H9 (cell line): Measurements from ENCODE around the gene GNG3. TPM values are rescaled to one million over a fixed set of nuclear protein-coding genes. Genes with fewer than 3 reads are reported as not detected.

Experiments used
- DNase-seq: peaks from one replicate; pipeline ENCODE4 v3.0.0-alpha.2; 2017
- H2AFZ ChIP-seq: one replicate; pipeline ENCODE4 v1.6.1; 2013; ENCODE audit warnings: mild to moderate bottlenecking, low read length, control low read depth, moderate library complexity
- H2AK5ac ChIP-seq: 2 replicates; pipeline ENCODE4 v1.6.1; 2013; ENCODE audit warnings: low read length, control low read depth, mixed read lengths; ENCODE audit not compliant: insufficient read length
- H2BK120ac ChIP-seq: one replicate; pipeline ENCODE4 v1.6.1; 2013; ENCODE audit warnings: low read depth, mild to moderate bottlenecking, low read length, control low read depth, inconsistent platforms; ENCODE audit not compliant: poor library complexity, severe bottlenecking
- H2BK12ac ChIP-seq: 2 replicates; pipeline ENCODE4 v1.6.1; 2013; ENCODE audit warnings: low read length, control low read depth, mixed read lengths, low read depth; ENCODE audit not compliant: insufficient read length
- H2BK15ac ChIP-seq: 2 replicates; pipeline ENCODE4 v1.6.1; 2013; ENCODE audit warnings: low read depth, low read length, control low read depth
- H2BK20ac ChIP-seq: one replicate; pipeline ENCODE4 v1.6.1; 2013; ENCODE audit warnings: low read depth, mild to moderate bottlenecking, low read length, control low read depth, inconsistent platforms; ENCODE audit not compliant: poor library complexity, severe bottlenecking
- H2BK5ac ChIP-seq: 2 replicates; pipeline ENCODE4 v1.6.1; 2013; ENCODE audit warnings: low read length, control low read depth, mixed read lengths; ENCODE audit not compliant: insufficient read length
- H3K14ac ChIP-seq: 2 replicates; pipeline ENCODE4 v1.6.1; 2013; ENCODE audit warnings: low read length, control low read depth; ENCODE audit not compliant: insufficient read depth
- H3K18ac ChIP-seq: 2 replicates; pipeline ENCODE4 v1.6.1; 2013; ENCODE audit warnings: low read depth, mild to moderate bottlenecking, mixed read lengths, low read length, control low read depth; ENCODE audit not compliant: insufficient read length
- H3K23ac ChIP-seq: 2 replicates; pipeline ENCODE4 v1.6.1; 2013; ENCODE audit warnings: low read length, control low read depth, mixed read lengths, low read depth; ENCODE audit not compliant: insufficient read length
- H3K23me2 ChIP-seq: 2 replicates; pipeline ENCODE4 v1.6.1; 2013; ENCODE audit warnings: low read depth, mild to moderate bottlenecking, mixed read lengths, low read length, control low read depth; ENCODE audit not compliant: insufficient read length, poor library complexity, severe bottlenecking
- H3K27ac ChIP-seq: 2 replicates; pipeline ENCODE4 v1.5.1; 2013; ENCODE audit warnings: low read length, control low read depth, mixed read lengths, low read depth; ENCODE audit not compliant: insufficient read length
- H3K27me3 ChIP-seq: 2 replicates; pipeline ENCODE4 v1.6.1; 2013; ENCODE audit warnings: low read length, control low read depth, inconsistent platforms; ENCODE audit not compliant: insufficient read depth
- H3K4ac ChIP-seq: 2 replicates; pipeline ENCODE4 v1.6.1; 2013; ENCODE audit warnings: low read depth, mild to moderate bottlenecking, control low read depth, inconsistent platforms, low read length, moderate library complexity
- H3K4me1 ChIP-seq: 2 replicates; pipeline ENCODE4 v1.6.1; 2013; ENCODE audit warnings: low read length, control low read depth, inconsistent platforms; ENCODE audit not compliant: insufficient read depth
- H3K4me2 ChIP-seq: 2 replicates; pipeline ENCODE4 v1.6.1; 2013; ENCODE audit warnings: low read length, control low read depth, mixed read lengths; ENCODE audit not compliant: insufficient read length, insufficient read depth
- H3K56ac ChIP-seq: 2 replicates; pipeline ENCODE4 v1.6.1; 2013; ENCODE audit warnings: low read depth, mild to moderate bottlenecking, mixed read lengths, low read length, control low read depth; ENCODE audit not compliant: insufficient read length
- H3K79me1 ChIP-seq: 2 replicates; pipeline ENCODE4 v1.6.1; 2013; ENCODE audit warnings: low read depth, mild to moderate bottlenecking, moderate library complexity, low read length, control low read depth, inconsistent platforms; ENCODE audit not compliant: insufficient read depth, poor library complexity, severe bottlenecking
- H3K79me2 ChIP-seq: 2 replicates; pipeline ENCODE4 v1.6.1; 2013; ENCODE audit warnings: low read length, control low read depth, inconsistent platforms; ENCODE audit not compliant: insufficient read depth
- H3K9ac ChIP-seq: 2 replicates; pipeline ENCODE4 v1.6.1; 2013; ENCODE audit warnings: low read length, control low read depth, mixed read lengths; ENCODE audit not compliant: insufficient read length; ENCODE audit errors: extremely low read depth
- H3K9me3 ChIP-seq: one replicate; pipeline ENCODE4 v1.6.1; 2013; ENCODE audit warnings: low read depth, low read length, inconsistent platforms; ENCODE audit not compliant: control insufficient read depth
- H3T11ph ChIP-seq: one replicate; pipeline ENCODE4 v1.6.1; 2013; ENCODE audit warnings: mild to moderate bottlenecking, low read length, control low read depth, inconsistent platforms
- H4K20me1 ChIP-seq: one replicate; pipeline ENCODE4 v1.6.1; 2013; ENCODE audit not compliant: control insufficient read depth, insufficient read length, insufficient read depth
- H4K5ac ChIP-seq: 2 replicates; pipeline ENCODE4 v1.6.1; 2013; ENCODE audit warnings: low read depth, mild to moderate bottlenecking, mixed read lengths, low read length, control low read depth; ENCODE audit not compliant: insufficient read length
- H4K8ac ChIP-seq: replicated peaks from 2 replicates; pipeline ENCODE4 v1.6.1; 2013; ENCODE audit warnings: low read length, control low read depth, mixed read lengths, low read depth; ENCODE audit not compliant: insufficient read length
- H4K91ac ChIP-seq: 2 replicates; pipeline ENCODE4 v1.6.1; 2013; ENCODE audit warnings: low read depth, mild to moderate bottlenecking, moderate library complexity, mixed read lengths, low read length, control low read depth; ENCODE audit not compliant: insufficient read length
- H3K27ac Mint-ChIP-seq, 3 experiments: 2 replicates in 2 of 3; 3 replicates in 1 of 3; pipeline ENCODE4 v1.8.0; 2020 to 2021; ENCODE audit warnings: mixed read lengths in 3 of 3, mild to moderate bottlenecking in 1 of 3, moderate library complexity in 1 of 3
- H3K27me3 Mint-ChIP-seq: 2 replicates; pipeline ENCODE4 v1.8.0; 2021; ENCODE audit warnings: low read depth, mild to moderate bottlenecking, moderate library complexity, mixed read lengths
- H3K36me3 Mint-ChIP-seq, 3 experiments: 2 replicates in 2 of 3; 3 replicates in 1 of 3; pipeline ENCODE4 v1.8.0; 2020 to 2021; ENCODE audit warnings: low read depth in 3 of 3, mixed read lengths in 3 of 3; ENCODE audit not compliant: insufficient read depth in 1 of 3
- H3K4me1 Mint-ChIP-seq, 2 experiments: 2 replicates each; pipeline ENCODE4 v1.8.0; 2020; ENCODE audit warnings: mixed read lengths in 2 of 2
- H3K4me3 Mint-ChIP-seq, 2 experiments: 2 replicates in 1 of 2; 3 replicates in 1 of 2; pipeline ENCODE4 v1.8.0; 2020 to 2021; ENCODE audit warnings: mild to moderate bottlenecking in 2 of 2, mixed read lengths in 2 of 2, moderate library complexity in 1 of 2
- H3K9me3 Mint-ChIP-seq, 2 experiments: 2 replicates in 1 of 2; 3 replicates in 1 of 2; pipeline ENCODE4 v1.8.0; 2020; ENCODE audit warnings: mild to moderate bottlenecking in 2 of 2, mixed read lengths in 2 of 2, moderate library complexity in 1 of 2
- CTCF ChIP-seq: fragments of 200-600 bp; sonication (generic); conservative IDR thresholded peaks from 3 replicates; pipeline ENCODE4 v1.8.0; 2021; ENCODE audit warnings: antibody characterized with exemption, mild to moderate bottlenecking
- WGBS: extraction: QIAGEN DNeasy Blood & Tissue Kit; methylation state at CpG from one replicate; pipeline ENCODE4 v1.1.7; 2013; ENCODE audit warnings: missing lambda C conversion rate, low lambda C conversion rate, mixed read lengths; ENCODE audit not compliant: insufficient read length; ENCODE audit errors: extremely low coverage; 5-methylcytosine and 5-hydroxymethylcytosine counted together
- total RNA-seq: library from RNA; stranded (reverse); gene quantifications from 2 replicates; pipeline ENCODE4 v1.2.1, GENCODE V29; 2021

Gene GNG3
- total RNA-seq, 1 experiment from 2014 or later, result 3.2 TPM

- DNase-seq, result peak; percentile 58
- H3K4me1 Mint-ChIP-seq, result peaks cover 44 to 48% of the 10 kb centered on the region in 2 experiments
- H3K79me1 ChIP-seq, result no peaks in the 10 kb centered on the region
- peak overlapping the region; percentile 55 for H4K5ac ChIP-seq
- H2AFZ ChIP-seq, result no peak overlapping the region
- H3K9ac ChIP-seq, result peak overlapping the region; percentile 91
- peak overlapping the region; percentile 99 for H3K4me2 ChIP-seq
- no peak overlapping the region for H2BK120ac ChIP-seq
- H2AK5ac ChIP-seq, result peak overlapping the region; percentile 26
- peak overlapping the region; percentile 90 for H3K14ac ChIP-seq
- H3K36me3 Mint-ChIP-seq, result peaks cover 26 to 45% (median 33%) of the 10 kb centered on the region in 3 experiments
- no peaks in the 10 kb centered on the region for H3K27me3 ChIP-seq
- H3K56ac ChIP-seq, result no peak overlapping the region
- WGBS, result no CpG with 5 or more reads among the region's 7 CpGs
- H2BK20ac ChIP-seq, result no peak overlapping the region
- H4K8ac ChIP-seq, result no peak overlapping the region
- peaks cover 2% of the 10 kb centered on the region; the same call in 1 of the 2 replicates for H3K4me1 ChIP-seq
- H4K91ac ChIP-seq, result no peak overlapping the region
- no peaks in the 10 kb centered on the region; a peak in 1 of 5 replicates for H3K9me3 Mint-ChIP-seq
- no peak for TF ChIP-seq CTCF
- H3K4me3 Mint-ChIP-seq, result peak overlapping the region; percentile 84 to 91
- no peak overlapping the region for H2BK12ac ChIP-seq
- H3K79me2 ChIP-seq, result no peaks in the 10 kb centered on the region; the same call in 1 of the 2 replicates
- H3K27ac ChIP-seq, result peak overlapping the region; percentile 92
- H3K23ac ChIP-seq, result no peak overlapping the region
- no peak overlapping the region for H2BK5ac ChIP-seq
- no peak overlapping the region for H3T11ph ChIP-seq
- no peak overlapping the region for H3K4ac ChIP-seq
- H3K27me3 Mint-ChIP-seq, result no peaks in the 10 kb centered on the region
- H2BK15ac ChIP-seq, result no peak overlapping the region
- peaks cover 28% of the 10 kb centered on the region for H3K23me2 ChIP-seq
- H3K18ac ChIP-seq, result peak overlapping the region; percentile 65
- peak overlapping the region; percentile 96 to 100 (median 98) for H3K27ac Mint-ChIP-seq
- H3K9me3 ChIP-seq, result no peaks in the 10 kb centered on the region
- H4K20me1 ChIP-seq, result no peaks in the 10 kb centered on the region
These were observed 1.3 kb downstream of the GNG3 start for GRCh38 chr11:62708793-62709192.
